Mesendoderm (in vitro differentiated cells): Measurements from ENCODE around the gene MRPL34.

Experiments used
- DNase-seq: peaks from one replicate; pipeline ENCODE4 v3.0.0; 2013
- H2AK5ac ChIP-seq: 2 replicates; pipeline ENCODE4 v1.6.1; 2013; ENCODE audit warnings: low read length, inconsistent platforms
- H2BK120ac ChIP-seq: 2 replicates; pipeline ENCODE4 v1.6.1; 2013; ENCODE audit warnings: low read depth, mild to moderate bottlenecking, low read length, moderate library complexity, mixed read lengths
- H2BK15ac ChIP-seq: replicated peaks from 2 replicates; pipeline ENCODE4 v1.6.1; 2013; ENCODE audit warnings: low read depth, mild to moderate bottlenecking, moderate library complexity
- H2BK5ac ChIP-seq: 2 replicates; pipeline ENCODE4 v1.6.1; 2013; ENCODE audit warnings: low read length, inconsistent platforms
- H3K18ac ChIP-seq: 2 replicates; pipeline ENCODE4 v1.6.1; 2013; ENCODE audit warnings: mild to moderate bottlenecking, low read length, mixed read lengths
- H3K23ac ChIP-seq: one replicate; pipeline ENCODE4 v1.6.1; 2013; ENCODE audit warnings: low read length
- H3K27ac ChIP-seq: 2 replicates; pipeline ENCODE4 v1.5.1; 2013; ENCODE audit warnings: low read depth, mild to moderate bottlenecking, inconsistent platforms, low read length, moderate library complexity
- H3K27me3 ChIP-seq: 2 replicates; pipeline ENCODE4 v1.6.1; 2013; ENCODE audit warnings: low read length, control low read depth, mild to moderate bottlenecking, inconsistent platforms; ENCODE audit not compliant: insufficient read depth, poor library complexity
- H3K36me3 ChIP-seq: 2 replicates; pipeline ENCODE4 v1.6.1; 2013; ENCODE audit warnings: low read length, inconsistent platforms; ENCODE audit not compliant: control insufficient read depth, insufficient read depth
- H3K4ac ChIP-seq: one replicate; pipeline ENCODE4 v1.6.1; 2013; ENCODE audit warnings: low read depth, mild to moderate bottlenecking, low read length, moderate library complexity
- H3K4me1 ChIP-seq: 2 replicates; pipeline ENCODE4 v1.6.1; 2013; ENCODE audit warnings: low read depth, low read length, inconsistent platforms; ENCODE audit not compliant: control insufficient read depth
- H3K4me2 ChIP-seq: 2 replicates; pipeline ENCODE4 v1.6.1; 2013; ENCODE audit warnings: low read length
- H3K4me3 ChIP-seq: 2 replicates; pipeline ENCODE4 v1.5.1; 2013; ENCODE audit warnings: mild to moderate bottlenecking, low read length
- H3K56ac ChIP-seq: one replicate; pipeline ENCODE4 v1.6.1; 2013; ENCODE audit warnings: low read length
- H3K79me1 ChIP-seq: 2 replicates; pipeline ENCODE4 v1.6.1; 2013; ENCODE audit warnings: low read length, inconsistent platforms
- H3K79me2 ChIP-seq: 2 replicates; pipeline ENCODE4 v1.6.1; 2013; ENCODE audit warnings: mild to moderate bottlenecking, low read length; ENCODE audit not compliant: control insufficient read depth, insufficient read depth
- H3K9ac ChIP-seq: 2 replicates; pipeline ENCODE4 v1.6.1; 2013; ENCODE audit warnings: low read length, inconsistent platforms
- H4K5ac ChIP-seq: one replicate; pipeline ENCODE4 v1.6.1; 2013; ENCODE audit warnings: low read length
- H4K8ac ChIP-seq: one replicate; pipeline ENCODE4 v1.6.1; 2013; ENCODE audit warnings: low read depth, mild to moderate bottlenecking, control low read depth, low read length, moderate library complexity
- WGBS: extraction: QIAGEN DNeasy Blood & Tissue Kit; methylation state at CpG from one replicate; pipeline ENCODE4 v1.1.7; 2013; ENCODE audit warnings: low lambda C conversion rate, missing lambda C conversion rate; ENCODE audit not compliant: insufficient coverage; ENCODE audit errors: extremely low coverage; 5-methylcytosine and 5-hydroxymethylcytosine counted together

The MRPL34 gene

GRCh38 chr19:17281391-17282304 lies 24.0 kb upstream of the MRPL34 start, which contains the start of gene ANKLE1:
TSS of gene ANKLE1 (plus strand) at chr19:17281901. CDS start at chr19:17281921, 20 bp downstream.
- Histone ChIP-seq H3K4me2 (peak within 1 kb of the TSS; percentile 16), H3K79me1 (no peaks in the 10 kb centered on the region), H2BK5ac (no peak within 1 kb of the TSS), H3K18ac (no peak within 1 kb of the TSS), H3K23ac (peak within 1 kb of the TSS; percentile 0), H3K36me3 (peaks cover 6% of the 10 kb centered on the region), H3K27me3 (no peaks in the 10 kb centered on the region), H4K8ac (no peak within 1 kb of the TSS), H2AK5ac (no peak within 1 kb of the TSS), H4K5ac (no peak within 1 kb of the TSS), H3K4me1 (no peaks in the 10 kb centered on the region), H3K9ac (peak within 1 kb of the TSS; percentile 66), H3K79me2 (no peaks in the 10 kb centered on the region), H3K4ac (no peak within 1 kb of the TSS), H2BK120ac (no peak within 1 kb of the TSS), H3K4me3 (peak within 1 kb of the TSS; percentile 25), H3K27ac (no peak within 1 kb of the TSS), H3K56ac (peak within 1 kb of the TSS; percentile 83), H2BK15ac (no peak within 1 kb of the TSS)
- no peak for DNase-seq
- WGBS, result no CpG with 5 or more reads among the region's 75 CpGs

- peak; percentile 89 for DNase-seq
- no peak overlapping the region for H2BK15ac ChIP-seq
- no peak overlapping the region for H2BK120ac ChIP-seq
- H3K23ac ChIP-seq, result peak overlapping the region; percentile 0
- H3K27me3 ChIP-seq, result no peaks in the 10 kb centered on the region
- no peak overlapping the region for H2BK5ac ChIP-seq
- H2AK5ac ChIP-seq, result no peak overlapping the region
- WGBS, result no CpG with 5 or more reads among the region's 45 CpGs
- no peaks in the 10 kb centered on the region for H3K79me2 ChIP-seq
- no peak overlapping the region for H4K8ac ChIP-seq
- H3K4me3 ChIP-seq, result peak overlapping the region; percentile 25
- peak overlapping the region; percentile 83 for H3K56ac ChIP-seq
- peak overlapping the region; percentile 66 for H3K9ac ChIP-seq
- no peak overlapping the region for H4K5ac ChIP-seq
- no peaks in the 10 kb centered on the region for H3K79me1 ChIP-seq
- H3K4ac ChIP-seq, result no peak overlapping the region
- peak overlapping the region; percentile 16 for H3K4me2 ChIP-seq
- H3K4me1 ChIP-seq, result no peaks in the 10 kb centered on the region
- peaks cover 3% of the 10 kb centered on the region for H3K36me3 ChIP-seq
- no peak overlapping the region for H3K27ac ChIP-seq
- no peak overlapping the region for H3K18ac ChIP-seq
Observed at GRCh38 chr19:17282488-17283125, 23.1 kb upstream of the MRPL34 start.

- H3K23ac ChIP-seq, result no peak overlapping the region
- no CpG with 5 or more reads among the region's 7 CpGs for WGBS
- no peaks in the 10 kb centered on the region for H3K4me1 ChIP-seq
- H3K18ac ChIP-seq, result no peak overlapping the region
- no peak overlapping the region for H2BK120ac ChIP-seq
- no peak overlapping the region for H2BK15ac ChIP-seq
- no peak overlapping the region for H3K27ac ChIP-seq
- no peaks in the 10 kb centered on the region for H3K79me2 ChIP-seq
- no peak overlapping the region for H4K5ac ChIP-seq
- H2AK5ac ChIP-seq, result no peak overlapping the region
- peaks cover 3% of the 10 kb centered on the region for H3K36me3 ChIP-seq
- no peaks in the 10 kb centered on the region for H3K79me1 ChIP-seq
- DNase-seq, result no peak
- H3K56ac ChIP-seq, result no peak overlapping the region
- no peaks in the 10 kb centered on the region for H3K27me3 ChIP-seq
- H3K4me3 ChIP-seq, result no peak overlapping the region
- H3K4me2 ChIP-seq, result no peak overlapping the region
- no peak overlapping the region for H2BK5ac ChIP-seq
- no peak overlapping the region for H4K8ac ChIP-seq
- no peak overlapping the region for H3K9ac ChIP-seq
- H3K4ac ChIP-seq, result no peak overlapping the region
Observed at GRCh38 chr19:17283504-17283996, 22.1 kb upstream of the MRPL34 start.

GRCh38 chr19:17285415-17286135 lies 20.1 kb upstream of the MRPL34 start:
- Histone ChIP-seq H3K27ac (no peak overlapping the region), H3K36me3 (no peaks in the 10 kb centered on the region), H3K4me1 (no peaks in the 10 kb centered on the region), H3K18ac (no peak overlapping the region), H2BK120ac (no peak overlapping the region), H3K79me2 (no peaks in the 10 kb centered on the region), H3K4me3 (no peak overlapping the region), H3K4ac (no peak overlapping the region), H3K27me3 (no peaks in the 10 kb centered on the region), H2BK15ac (no peak overlapping the region), H2AK5ac (no peak overlapping the region), H3K79me1 (no peaks in the 10 kb centered on the region), H3K23ac (no peak overlapping the region), H3K56ac (no peak overlapping the region), H4K5ac (no peak overlapping the region), H4K8ac (no peak overlapping the region), H2BK5ac (no peak overlapping the region), H3K4me2 (no peak overlapping the region), H3K9ac (no peak overlapping the region)
- WGBS, result no CpG with 5 or more reads among the region's 18 CpGs
- no peak for DNase-seq

- Histone ChIP-seq H3K4me1 (no peaks in the 10 kb centered on the region), H3K9ac (no peak overlapping the region), H3K27me3 (no peaks in the 10 kb centered on the region), H3K27ac (no peak overlapping the region), H2BK15ac (no peak overlapping the region), H2BK120ac (no peak overlapping the region), H3K36me3 (no peaks in the 10 kb centered on the region), H3K79me1 (no peaks in the 10 kb centered on the region), H4K8ac (no peak overlapping the region), H3K56ac (no peak overlapping the region), H4K5ac (no peak overlapping the region), H3K4ac (no peak overlapping the region), H3K79me2 (no peaks in the 10 kb centered on the region), H2BK5ac (no peak overlapping the region), H3K18ac (no peak overlapping the region), H3K4me3 (no peak overlapping the region), H3K4me2 (no peak overlapping the region), H2AK5ac (no peak overlapping the region), H3K23ac (no peak overlapping the region)
- no CpG with 5 or more reads among the region's 11 CpGs for WGBS
- DNase-seq, result no peak
Observed at GRCh38 chr19:17286263-17286662, 19.4 kb upstream of the MRPL34 start.
